SU-DHL-6 (cell line): ENCODE data around the gene MYO9A.

ENCODE experiments used
- CTCF ChIP-seq: fragments of 200-600 bp; sonication (generic); IDR thresholded peaks from one replicate; pipeline ENCODE4 v1.5.1; 2017; ENCODE audit warnings: antibody characterized with exemption, mild to moderate bottlenecking, low read length, moderate library complexity; ENCODE audit not compliant: insufficient read depth, poor library complexity, severe bottlenecking
- EZH2phosphoT487 ChIP-seq: fragments of 200-600 bp; sonication (generic), shearing (Covaris generic); conservative IDR thresholded peaks from 2 replicates; pipeline ENCODE4 v1.6.1; 2018; ENCODE audit warnings: mild to moderate bottlenecking, antibody characterized with exemption, low read length, moderate library complexity, mixed read lengths

GRCh38 chr15:71780115-71780976 is 337.6 kb downstream of the MYO9A start:
- TF ChIP-seq CTCF (peak; percentile 62), EZH2phosphoT487 (no peak)
